KG1 (cell line): Measurements from ENCODE around the gene EHD1.
A peak's percentile ranks its signal among the peaks of the same experiment; 100 is the strongest.

Experiments used
- DNase-seq: peaks from one replicate; lab custom pipeline; 2025; lab: John Stamatoyannopoulos, UW

Gene EHD1

DNA sequence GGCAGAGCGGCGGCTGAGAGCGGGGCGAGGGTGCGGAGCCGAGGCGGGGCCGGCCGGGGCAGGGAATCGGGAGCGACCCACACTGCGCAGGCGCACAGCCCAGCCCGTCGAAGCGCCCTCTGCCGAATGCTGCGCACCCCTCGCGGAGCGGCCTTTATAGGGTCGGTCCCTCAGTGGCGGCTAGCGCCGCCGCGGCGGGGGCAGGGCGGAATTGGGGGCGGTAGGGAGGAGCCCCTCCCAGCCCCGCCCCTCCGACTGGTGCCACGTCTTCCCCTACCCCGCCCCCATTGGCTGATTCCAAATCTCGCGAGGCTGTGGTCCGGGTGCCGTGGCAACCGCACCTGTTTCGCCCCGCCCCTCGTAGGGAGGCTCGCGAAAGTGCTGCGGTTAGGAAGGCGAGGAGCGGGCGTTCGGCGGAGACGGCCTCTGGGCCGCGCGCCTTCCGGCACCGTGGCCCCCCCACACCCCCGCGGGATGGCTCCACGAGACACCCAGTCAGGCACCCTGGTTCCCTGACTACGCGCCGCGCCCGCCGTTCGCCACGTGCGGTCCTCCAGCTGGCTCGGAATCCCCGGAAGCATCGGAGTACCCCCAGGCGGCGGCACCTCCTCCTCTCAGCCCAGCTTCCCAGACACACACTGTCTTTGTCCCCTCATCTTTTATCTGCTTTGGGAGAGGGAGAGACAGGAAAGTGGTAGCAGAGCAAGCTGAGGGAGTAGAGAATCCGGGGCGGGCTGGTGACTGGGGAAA, at the start of gene EHD1:
Gene EHD1 (minus strand): TSS at position 128 of the 750 bp plus-strand sequence. CDS start 157 bp downstream, outside the sequence.
- DNase-seq: peak; percentile 100

DNA sequence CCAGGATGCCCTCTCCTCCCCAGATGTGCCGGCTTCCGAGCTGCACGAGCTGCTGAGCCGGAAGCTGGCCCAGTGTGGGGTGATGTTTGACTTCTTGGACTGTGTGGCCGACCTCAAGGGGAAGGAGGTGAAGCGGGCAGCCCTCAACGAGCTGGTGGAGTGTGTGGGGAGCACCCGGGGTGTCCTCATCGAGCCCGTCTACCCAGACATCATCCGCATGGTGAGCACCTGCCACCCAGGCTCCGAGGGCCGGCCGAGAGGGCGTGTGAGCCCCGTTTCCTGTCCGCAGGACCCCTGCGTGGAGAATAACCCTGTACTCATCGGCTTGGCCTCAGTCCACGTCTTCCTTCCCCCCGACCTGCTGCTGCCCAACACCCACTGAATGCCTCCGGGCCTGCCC, 48.3 kb upstream of the EHD1 start:
- no peak for DNase-seq

DNA sequence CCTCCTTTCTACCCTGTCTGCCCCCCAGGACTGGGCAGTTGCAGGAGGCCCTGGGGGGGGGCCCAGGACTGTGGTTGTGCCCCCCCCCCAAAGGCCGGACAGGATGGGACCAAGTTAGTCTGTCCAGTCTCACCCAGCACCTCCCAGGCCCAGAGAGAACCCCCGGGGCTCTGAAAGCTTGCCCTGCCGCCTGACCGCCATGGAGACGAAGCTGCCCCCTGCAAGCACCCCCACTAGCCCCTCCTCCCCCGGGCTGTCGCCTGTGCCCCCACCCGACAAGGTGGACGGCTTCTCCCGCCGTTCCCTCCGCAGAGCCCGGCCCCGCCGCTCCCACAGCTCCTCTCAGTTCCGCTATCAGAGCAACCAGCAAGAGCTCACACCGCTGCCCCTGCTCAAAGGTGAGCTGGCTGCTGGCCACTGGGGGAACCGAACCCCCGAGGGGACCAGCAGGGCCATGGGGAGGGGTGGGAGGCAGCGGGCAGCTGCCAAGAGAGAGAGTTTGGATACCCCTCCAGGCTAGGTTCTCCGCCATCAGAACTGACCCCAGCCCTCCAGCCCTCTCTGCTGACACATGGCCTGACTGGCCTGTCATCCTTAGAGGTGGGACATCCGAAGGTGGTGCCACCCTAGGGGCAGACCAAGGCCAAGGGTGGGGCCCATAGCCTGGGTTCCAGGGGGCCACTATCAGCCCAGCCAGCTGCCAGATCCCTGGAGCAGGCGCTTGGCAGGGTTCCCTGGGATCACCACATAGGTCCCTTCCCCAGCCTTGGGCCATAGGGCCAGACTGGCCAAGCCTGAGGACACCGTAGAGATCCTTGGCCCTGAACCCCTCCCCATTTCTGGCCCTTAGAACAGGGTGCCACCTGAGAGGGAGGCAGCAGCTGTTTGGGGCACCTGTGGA, 47.4 kb upstream of the EHD1 start:
- DNase-seq: no peak

DNA sequence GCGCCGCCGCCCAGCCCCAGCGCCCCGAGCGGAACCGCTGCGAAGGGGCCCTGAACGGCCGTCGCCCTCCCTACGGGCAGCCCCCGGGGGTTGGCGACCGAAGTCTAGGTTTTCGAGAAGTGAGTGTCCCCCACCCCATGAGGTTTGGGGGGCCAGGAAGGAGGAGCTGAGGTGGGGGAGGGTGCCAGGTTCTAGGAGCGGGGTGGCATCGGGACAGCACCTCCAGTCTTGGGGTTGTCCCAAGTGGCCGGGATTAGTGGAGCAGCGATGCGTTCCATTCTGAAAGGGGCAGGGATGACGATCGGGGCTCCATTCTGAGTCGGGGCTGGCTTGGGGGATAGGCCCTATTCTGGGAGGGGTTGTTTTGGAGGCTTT, 46.5 kb upstream of the EHD1 start:
- DNase-seq: no peak

DNA sequence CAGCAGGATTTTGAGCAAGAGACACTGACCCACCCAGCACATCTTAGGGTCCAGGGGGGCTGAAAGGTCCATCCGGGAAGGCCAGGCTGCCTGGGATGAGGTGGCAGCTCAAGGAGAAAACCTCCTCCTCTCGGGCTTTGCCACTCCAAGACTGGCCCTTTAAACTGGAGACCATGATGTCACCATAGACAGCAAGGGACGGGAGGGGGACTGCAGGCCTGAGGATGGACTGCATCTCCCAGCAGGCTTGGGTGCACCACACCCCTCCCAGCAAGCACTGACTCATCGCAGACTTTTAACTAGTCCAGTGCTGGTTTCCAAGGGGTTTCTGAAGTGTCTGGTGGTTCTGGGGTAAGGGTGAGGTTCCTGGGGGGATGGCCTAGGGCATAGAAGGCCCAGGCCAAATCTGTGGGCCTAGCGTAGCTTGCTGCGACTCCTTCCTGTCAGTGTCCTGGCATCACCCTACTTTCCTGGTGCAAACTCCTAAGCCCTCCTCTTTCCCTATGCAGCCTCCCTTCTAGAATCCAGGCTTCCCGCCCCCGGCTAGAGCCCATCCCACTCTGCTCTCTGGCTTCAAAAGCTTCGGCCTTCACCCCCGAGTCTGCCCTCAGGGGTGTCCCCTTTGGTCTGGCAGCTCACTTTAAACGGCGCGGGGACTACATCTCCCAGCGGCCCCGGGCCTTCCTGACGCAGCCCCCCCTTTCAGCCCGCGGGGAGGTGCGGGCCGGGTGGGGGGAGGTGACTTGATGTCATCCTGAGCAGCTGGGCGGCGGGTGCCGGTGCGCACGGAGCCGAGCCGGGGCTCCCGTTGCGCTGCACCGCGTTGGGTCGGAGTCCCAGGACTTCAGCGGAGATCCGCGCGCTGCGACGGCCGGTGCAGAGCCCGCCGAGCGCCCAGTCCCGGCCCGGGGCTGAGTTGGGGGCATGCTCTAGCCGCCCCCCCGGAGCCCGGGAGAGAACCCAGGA, 45.8 kb upstream of the EHD1 start, which contains the start of gene PPP2R5B:
Gene PPP2R5B (plus strand): TSS at position 746 of the 966 bp plus-strand sequence. CDS start 1,046 bp downstream, outside the sequence.
- DNase-seq: peak; percentile 81

DNA sequence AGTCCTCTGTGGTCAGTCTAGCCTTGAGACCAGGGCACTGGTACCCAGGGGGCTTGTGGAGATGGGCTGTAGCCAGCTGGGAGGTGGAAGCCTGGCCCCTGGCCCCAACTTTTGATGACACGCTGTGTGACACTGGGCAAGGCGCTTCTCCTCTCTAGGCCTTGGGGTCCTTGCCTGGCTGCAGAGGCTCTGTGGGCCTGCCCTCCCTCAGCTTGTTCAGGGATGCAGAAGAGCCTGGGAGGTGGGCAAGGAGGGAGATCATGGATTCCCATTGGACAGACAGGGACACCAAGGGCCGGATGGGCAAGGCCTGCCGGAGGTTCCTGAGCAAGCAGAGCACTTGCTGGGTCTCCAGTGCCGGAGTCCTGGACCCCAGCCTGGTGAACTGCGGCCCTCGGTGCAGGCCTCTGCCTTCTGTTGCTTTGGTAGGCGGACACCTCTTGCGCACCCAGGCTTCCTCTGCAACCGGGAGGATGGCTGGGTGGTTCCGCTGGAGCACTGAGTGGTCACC, 44.8 kb upstream of the EHD1 start:
- no peak for DNase-seq

DNA sequence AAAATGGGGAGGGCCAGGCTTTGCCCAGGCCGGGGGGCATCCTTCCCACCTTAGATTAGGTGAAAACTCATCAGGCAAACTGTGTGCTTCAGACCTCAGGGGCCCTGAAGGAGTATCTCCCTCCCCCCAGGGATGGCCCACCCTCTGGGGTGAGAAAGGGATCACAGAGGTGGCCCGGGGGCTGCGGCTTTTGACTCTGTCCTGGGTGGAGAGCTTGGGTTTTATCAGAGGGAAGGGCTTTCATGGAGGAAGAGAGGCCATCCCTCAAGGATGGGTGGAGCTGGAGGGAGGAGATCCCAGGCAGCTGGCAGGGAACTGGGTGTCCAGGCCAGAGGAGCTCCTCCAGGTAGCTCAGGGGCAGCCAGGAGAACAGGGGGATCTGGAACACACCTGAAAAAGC, 43.0 kb upstream of the EHD1 start:
- no peak for DNase-seq

DNA sequence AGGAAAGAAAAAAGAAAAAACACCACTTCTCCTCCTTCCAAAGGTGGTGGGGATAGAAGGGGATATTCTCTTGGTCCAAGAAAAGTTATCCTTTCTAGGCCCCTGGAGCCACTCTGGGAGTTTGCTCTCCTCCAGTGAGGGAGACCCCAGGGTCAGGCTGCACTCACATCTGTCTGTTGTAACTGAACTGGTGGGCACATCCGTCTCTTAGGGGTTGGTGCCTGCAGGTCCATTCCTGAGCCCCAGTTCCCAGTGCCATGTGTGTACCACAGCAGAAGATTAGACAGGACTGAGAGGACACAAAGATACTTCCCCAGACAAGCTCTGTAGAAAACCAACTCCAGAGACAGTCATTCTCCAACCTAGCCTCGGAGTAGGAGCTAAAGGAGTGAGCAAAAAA, 41.7 kb upstream of the EHD1 start:
- DNase-seq: no peak

DNA sequence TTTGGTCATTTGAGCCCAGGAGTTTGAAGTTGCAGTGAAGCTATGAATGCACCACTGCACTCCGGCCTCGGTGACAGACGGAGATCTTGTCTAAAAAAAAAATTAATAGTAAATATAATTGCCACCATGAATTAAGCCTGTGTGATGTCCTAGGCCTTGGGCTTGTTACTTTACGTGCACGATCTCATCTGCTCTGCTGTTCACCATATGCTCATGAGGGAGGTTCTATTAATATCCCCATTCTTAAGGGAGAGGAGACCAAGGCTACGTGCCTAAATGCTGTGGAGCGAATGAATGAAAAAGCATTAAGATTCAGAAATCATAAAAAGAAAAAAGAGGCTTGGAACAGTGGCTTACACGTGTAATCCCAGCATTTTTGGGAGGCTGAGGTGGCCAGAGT, 41.2 kb upstream of the EHD1 start:
- no peak for DNase-seq

DNA sequence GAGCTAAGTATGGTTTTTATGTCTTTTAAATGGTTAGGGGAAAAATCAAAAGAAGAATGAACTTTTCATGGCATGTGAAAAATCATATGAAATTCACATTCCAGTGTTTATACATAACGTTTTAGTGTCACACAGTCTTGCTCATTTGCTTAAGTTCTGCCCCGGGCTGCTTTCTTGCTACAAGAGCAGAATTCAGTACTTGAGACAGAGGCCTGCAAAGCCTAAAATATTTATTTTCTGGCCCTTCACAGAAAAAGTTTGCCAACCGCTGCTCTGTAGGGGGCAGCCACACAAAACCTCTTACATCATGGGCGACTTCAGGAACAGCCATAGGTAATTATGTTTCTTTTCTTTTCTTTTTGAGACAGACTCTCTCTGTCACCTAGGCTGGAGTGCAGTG, 39.6 kb upstream of the EHD1 start:
- DNase-seq: peak; percentile 37

DNA sequence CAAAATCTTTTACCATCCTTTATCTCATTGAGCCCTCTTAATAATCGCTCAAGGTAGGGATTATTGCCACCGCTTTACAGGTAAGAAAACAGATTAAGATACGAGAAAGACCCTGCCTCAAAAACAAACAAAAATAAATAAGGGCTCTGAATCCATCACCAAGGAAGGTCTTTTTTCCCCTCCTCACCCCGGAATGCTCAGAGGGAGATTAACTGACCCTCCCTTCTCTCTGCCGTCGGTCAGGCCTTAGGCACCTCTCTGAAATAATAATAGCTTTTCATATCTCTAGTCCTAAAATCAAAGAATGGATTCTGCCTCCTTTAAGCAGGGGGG, 39.2 kb upstream of the EHD1 start:
- no peak for DNase-seq

DNA sequence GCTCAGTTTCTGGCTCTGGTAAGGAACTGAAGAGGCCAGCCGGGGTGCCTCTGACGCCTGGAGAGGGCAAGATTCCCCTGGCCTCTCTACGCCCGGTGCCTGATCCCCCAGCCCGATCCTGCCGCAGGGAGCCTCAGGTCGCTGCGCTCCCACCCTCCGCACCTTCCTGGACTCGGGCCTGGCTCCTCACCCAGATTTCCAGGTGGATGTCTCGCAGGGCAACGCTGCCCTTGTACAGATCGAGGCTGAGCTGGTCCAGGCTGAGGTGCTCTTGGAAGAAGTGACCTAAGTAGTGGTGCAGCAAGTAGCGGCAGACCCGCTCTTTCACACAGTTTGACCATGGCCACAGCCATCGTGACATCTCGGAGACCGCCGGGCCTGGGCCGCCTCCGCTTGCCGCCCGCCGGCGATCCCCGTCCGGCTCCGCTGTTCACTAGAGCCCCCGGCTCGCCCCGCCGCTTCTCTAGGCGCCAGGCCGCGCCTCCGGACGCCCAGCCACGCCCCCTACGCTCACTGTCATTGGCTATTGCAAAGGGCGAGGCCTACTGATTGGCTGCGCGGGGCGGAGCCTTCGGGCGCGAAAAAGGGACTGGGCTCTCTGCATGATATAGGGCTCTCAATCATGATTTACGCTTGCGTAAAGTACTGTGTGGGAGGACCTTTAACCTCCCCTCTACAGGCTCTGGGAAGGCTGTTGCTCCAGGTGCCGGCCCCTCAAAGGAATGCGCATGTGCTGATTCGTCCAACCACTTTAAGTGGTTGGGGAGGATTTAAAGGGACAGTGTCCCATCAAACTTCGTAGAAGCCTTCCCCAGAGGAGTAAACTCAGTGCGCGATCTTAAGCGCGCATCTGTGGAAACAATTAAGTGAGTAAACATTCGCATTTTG, 38.6 kb upstream of the EHD1 start, which contains the start of gene ATG2A:
Gene ATG2A (minus strand): TSS at position 435 of the 888 bp plus-strand sequence. CDS start 74 bp downstream, at position 361.
- peak; percentile 99 for DNase-seq

DNA sequence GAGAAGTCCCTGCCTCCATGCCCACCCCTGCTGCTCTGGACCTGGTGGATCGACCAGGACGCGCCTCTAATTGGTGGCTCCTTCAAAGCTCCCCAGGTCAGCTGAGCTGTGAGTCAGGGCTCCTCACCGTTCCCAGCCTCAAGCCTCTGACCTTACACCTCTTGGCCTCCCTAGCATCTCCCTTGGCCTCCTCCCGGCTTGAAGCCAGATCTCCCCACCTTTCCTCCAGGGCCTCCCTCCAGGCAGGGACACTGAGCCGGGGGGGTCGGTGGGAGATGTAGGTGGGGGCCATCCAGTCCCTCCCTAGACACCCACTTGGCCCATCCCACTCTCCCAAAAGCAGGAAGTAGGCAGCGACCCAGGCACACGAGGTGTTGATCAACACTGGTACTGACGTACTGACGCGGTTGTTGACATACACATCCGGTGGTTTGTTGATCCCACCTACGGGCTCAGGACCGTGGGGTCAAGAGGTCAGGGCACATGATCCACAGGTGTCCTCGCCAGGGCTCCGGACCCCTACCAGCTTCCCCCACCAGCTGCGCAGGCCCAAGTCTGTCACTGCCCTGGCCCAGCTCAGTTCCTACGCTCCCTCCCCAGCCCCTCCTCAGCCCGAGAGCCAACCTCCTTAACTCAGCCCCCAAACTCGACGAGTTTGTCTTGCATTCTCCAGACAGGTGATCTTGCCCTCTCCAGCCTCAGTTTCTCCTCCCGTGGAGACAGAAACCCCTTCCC, 37.8 kb upstream of the EHD1 start:
- DNase-seq: no peak

DNA sequence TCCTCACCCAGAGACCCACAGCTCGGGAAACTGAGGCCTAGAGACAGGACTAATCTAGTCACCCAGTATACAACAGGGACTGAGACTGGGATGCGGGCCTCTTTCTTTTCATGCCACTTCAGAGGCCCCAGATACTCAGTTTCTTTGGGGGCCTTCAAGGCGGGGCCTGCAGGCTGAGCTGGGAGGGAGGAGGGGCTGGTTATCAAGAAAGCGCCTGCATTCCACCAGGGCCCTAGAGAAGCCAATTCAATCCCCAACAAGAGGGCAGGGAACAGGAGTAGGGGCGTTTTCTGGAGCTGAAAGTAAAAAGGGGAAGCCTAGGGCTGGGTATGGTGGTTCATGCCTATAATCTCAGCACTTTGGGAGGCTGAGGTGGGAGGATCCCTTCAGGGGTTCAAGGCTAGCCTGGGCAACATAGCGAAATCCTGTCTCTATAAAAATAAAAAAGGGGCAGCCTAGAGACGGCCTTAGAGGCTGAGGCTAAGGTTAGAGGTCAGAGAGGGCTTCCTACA, 37.0 kb upstream of the EHD1 start:
- no peak for DNase-seq

DNA sequence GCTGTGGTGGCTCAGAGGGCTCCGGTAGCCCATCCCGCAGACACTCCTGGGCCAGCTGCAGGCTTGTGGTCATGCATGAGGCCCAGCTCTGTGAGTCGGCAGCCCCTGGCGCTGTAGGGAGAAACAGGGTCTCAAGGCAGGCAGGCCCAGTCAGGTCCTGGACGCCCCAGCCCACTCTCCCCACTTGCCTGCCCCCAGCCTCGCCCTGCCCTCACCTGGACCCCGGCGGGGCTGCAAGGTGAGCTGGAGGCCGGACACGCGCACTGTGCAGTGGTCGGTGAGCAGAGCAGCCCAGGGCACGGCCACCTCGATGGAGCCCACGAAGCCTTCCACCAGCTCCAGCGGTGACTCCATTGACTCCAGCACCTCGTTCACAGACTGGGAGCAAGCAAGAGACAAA, 35.7 kb upstream of the EHD1 start:
- DNase-seq: no peak

DNA sequence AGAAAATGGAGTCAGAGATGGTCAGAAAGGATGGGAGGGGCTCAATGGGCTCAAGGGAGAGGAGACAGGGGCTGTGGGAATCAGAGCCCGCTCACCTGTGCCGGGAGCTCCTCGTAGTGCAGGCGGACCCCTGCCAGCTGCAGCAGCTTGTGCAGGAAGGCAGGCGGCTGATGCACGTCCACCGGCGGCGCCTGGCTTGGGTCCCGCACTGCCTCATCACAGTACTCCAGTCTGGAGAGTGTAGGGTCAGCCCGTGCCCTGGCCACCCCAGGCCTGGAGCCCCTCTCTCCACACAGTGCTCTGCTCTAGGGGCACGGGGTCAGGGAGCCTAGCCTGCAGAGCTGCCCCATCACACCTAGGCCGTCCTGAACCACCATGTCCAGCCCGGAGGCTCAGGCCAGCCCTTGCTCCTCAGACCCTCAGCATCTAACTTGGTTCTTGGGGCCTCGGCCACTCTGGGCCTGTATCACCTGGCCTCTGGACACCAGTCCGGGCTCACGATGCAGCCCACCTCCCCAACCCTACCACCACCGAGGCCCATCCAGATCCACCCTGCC, 34.8 kb upstream of the EHD1 start:
- DNase-seq: no peak

DNA sequence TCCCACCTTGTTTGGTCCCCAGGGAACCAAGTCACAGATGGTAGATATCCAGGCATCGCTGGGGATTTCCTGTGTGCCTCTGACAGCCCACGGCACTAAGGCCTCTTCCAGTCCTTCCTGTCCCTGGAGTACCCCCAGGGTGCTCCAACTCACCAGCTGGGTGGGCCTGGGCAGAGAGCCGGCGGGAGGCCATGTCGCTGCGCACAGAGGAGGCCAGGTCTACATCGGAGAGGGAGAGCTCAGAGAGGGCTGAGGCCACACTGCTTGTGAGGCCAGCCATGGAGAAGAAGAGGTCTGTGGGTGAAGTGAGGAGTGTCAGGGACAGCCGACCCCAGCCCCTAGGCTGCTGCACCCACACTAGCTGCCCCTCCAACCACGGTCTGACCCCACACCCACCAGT, 33.3 kb upstream of the EHD1 start:
- no peak for DNase-seq

DNA sequence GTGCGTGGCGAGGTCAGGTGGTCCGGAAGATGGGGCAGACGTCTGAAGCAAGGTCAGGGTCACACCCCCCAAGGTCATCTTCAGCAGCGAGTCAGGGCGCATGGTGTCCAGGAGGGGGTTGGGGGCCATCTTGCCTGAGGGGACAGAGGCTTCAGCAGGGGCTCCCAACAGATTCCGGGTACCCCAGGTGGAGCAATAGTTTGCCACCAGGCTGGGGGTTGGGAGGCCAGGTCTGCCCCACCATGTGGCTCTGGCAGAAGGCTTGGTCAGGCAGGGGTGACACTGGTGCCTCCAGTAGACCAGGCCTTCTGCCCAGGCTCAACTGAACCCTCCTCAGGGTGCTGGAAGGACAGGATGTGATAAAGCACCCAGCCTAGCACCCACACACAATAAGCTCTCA, 32.7 kb upstream of the EHD1 start:
- no peak for DNase-seq

DNA sequence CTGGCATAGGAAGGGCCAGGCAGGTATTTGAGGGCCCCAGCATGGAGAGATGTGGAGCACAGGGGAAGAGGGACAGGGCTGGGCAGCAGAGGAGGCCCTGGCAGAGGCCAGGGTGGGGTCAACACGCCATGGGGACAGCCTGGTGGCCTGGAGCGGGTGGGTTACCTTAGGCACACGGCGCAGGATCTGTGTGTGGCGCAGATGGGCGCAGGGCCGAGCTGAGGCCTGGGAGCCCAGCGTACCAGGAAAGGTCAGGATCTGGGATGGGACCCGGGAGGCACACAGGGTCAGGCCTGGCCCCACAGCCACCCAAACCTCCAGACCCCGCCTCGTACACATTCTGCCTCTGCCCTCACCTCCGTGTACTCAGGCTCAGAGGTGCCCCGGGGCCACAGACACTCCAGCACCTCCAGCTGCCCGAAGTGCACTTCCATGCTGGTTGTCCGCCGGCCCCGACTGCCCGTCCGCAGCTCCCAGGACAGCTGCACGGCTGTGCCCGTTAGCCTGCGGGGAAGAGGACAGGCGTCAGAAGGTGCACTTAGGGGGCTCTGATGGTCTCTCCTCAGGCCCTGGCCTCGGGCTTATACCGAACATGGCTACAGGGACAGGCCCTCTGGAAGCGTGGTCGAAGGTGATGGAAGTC, 32.2 kb upstream of the EHD1 start:
- no peak for DNase-seq
